NOMO-1 (cell line): ENCODE data around the gene PIAS1.

Experiments
- DNase-seq, 2 experiments: peaks; one replicate each; lab custom pipeline; 2025; ENCODE audit not compliant: unreplicated experiment in 2 of 2; lab: John Stamatoyannopoulos, UW

The PIAS1 gene

DNA sequence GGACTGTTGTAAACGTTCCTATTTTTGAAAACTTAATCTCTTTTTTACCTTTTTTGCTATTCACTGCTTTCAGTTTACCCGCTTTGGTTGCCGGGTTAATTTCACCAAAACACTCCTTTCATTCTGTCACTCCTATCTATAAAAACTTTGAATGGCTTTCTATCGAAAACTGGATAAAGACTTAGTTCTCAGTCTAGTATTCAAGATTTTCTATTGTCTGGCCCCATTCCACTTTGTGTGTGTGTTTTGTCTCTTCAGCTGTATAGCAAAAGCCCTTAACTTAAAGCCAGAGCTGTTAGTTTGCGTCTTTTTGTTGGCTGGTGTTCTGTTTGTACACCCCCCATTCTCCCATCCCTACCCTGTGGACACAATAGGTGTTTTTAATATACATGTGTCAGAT lies 7.5 kb downstream of the PIAS1 start:
- DNase-seq = no peak

DNA sequence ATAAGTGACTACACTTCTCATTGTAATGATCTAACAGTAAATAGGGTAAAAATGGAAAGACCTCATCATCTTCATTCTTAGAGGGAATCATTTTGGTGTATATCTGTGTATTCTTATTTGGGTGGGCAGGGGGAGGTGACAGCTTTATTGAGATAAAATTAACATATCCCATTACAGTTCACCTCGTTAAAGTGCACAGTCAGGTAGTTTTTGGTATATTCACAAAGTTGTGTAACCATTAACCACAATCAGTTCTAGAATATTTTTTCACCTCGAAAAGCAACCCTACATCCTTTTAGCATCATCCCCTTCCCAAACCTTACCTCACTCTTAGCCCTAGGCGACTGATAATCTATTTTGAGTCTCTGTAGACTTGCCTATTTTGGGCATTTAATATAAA lies 8.1 kb downstream of the PIAS1 start:
- DNase-seq = no peak

DNA sequence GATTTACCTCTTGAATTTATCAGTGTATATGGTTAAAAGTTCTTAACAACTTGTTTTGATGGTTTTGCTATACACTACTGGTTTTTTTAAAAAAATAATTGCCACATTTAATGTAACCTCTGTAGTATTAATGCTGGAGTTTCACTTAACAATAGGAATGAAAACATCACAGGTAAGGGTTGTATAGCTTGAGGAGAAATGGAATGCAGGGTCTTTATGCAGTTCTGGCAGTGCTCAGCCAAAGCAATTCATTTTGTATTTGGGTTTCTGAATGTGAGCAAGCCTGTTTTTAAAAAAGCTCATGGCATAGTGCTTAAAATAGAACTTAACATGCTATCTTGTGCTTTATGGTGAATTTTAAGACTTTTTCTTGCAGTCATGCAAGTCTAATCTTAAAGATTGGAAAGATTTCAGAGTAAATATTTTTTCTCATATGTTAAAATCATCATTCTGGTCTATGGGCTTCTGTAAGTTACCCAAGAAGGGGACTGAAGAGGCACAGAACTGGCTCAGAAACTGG lies 8.9 kb downstream of the PIAS1 start:
- no peak for DNase-seq

DNA sequence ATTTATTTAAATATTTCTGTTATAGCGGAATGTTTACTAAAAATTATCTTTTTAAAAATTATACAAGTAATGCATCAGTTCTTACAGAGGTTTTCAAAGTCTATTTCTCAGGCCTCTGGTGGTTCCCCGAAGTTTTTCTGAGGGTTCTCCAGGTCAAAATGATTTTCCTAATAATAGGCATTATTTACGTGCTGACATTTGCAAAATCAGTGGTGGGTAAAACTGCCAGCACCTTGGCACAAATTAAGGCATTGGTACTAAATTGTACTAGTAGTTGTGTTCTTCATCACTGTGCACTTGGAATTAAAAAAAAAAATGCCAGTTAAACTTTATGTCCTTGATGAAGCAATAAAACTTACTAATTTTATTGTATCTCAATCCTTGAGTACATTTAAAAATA lies 9.5 kb downstream of the PIAS1 start:
- DNase-seq = no peak

DNA sequence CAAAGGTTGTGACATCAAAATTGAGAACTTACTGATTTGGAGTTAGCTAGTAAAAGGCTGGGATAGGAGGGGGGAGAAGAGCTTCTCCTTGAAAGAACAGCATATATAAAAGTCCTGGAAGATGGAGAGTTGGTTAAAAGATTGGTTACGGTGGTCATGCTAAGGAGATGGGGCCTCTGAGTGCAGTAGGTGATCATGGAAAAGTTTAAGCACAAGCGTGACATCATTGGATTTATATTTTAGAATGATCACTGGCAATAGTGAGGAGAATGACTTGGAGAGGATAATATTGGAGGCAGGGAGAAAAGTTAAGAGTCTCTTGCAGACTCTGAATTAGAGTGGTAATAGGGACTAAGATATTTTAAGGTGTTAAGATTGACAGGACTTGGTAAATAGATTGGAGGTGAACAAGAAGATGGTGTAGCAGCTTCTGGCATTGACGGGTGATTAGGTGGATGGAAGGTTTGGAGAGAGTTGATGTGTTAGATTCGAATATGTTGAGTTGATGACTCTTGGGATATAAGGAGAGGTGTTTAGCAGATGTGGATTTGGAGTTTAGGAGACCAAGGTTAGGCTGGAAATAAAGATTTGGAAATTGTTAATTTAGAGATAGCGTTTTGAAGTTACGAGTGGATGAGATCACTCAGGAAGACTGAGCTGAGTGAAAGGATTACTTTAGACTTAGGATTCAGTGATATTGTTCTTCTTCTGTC lies 19.6 kb downstream of the PIAS1 start:
- no peak for DNase-seq

DNA sequence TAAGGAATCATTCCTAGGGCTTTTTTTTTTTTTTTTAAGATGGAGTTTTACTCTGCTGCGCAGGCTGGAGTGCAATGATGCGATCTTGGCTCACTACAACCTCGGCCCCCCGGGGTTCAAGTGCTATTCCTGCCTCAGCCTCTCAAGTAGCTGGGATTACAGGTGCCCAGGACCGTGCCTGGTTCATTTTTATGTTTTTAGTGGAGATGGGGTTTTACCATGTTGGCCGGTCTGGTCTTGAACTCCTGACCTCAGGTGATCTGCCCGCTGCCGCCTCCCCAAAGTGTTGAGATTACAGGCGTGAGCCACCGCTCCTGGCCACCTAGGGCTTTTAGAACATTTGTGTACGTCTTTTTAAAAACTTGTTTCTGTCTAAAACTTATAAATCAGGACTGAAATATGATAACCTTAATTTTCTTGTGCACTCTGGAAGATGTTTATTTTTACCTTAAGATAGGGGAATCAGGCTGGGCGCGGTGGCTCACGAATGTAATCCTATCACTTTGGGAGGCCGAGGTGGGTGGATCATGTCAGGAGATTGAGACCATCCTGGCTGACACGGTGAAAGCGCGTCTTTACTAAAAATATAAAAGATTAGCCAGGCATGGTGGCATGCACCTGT lies 21.8 kb downstream of the PIAS1 start:
- DNase-seq = no peak

DNA sequence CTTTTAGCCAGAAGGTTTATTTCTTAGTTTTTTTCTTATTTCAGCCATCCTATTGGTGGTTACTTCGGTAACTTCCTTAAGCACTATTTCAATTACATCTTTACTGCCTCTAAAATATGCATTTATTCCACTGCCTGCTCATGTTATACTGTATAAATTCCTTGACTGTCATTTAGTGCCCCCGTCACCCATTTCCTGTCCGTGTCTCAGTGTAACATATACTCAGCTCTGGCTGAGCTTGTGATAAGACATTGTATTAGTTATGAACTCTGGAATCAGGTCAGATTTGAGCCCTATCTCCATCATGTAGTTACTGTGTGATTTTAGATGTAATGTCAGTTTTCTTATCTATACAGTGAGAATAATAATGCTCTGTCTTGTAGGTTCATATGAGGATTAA lies 24.2 kb downstream of the PIAS1 start:
- DNase-seq = no peak

DNA sequence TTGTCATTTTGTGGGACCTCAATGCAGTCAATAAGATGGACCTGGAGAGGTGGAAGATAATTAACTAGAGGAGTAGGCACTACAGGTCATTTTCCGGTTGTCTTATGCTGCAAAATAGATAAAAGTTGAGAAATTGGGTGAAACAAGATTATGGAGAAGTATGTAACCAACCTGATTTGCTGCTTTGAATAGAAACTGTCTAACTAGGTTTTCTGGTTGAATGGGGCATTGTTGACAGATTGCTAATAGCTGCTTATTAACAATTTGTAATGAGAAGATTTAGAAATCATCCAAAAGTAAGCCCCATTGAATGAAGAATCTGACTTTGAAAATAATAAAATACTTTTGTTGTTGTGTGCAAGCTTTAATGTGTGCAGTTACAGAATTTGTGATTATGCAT lies 26.2 kb downstream of the PIAS1 start:
- DNase-seq = no peak

DNA sequence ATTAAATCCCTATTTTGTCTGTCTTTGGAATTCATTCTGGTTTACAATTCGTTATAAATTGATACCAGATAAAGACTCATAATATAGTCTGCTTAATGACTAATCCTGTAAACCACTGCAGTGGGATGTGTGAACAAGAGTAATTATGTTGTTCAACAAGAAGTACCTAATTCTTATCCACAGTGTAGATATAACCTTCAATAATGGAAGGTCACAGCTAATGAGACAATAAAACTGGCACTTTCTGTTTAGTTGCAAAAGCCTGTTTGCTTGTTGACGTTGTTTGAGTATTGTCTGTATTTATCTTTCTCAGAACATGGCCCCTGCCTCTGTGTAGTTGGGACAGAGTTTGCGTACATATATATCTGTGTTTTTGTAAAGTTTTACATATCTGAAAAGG lies 26.7 kb downstream of the PIAS1 start:
- no peak for DNase-seq

DNA sequence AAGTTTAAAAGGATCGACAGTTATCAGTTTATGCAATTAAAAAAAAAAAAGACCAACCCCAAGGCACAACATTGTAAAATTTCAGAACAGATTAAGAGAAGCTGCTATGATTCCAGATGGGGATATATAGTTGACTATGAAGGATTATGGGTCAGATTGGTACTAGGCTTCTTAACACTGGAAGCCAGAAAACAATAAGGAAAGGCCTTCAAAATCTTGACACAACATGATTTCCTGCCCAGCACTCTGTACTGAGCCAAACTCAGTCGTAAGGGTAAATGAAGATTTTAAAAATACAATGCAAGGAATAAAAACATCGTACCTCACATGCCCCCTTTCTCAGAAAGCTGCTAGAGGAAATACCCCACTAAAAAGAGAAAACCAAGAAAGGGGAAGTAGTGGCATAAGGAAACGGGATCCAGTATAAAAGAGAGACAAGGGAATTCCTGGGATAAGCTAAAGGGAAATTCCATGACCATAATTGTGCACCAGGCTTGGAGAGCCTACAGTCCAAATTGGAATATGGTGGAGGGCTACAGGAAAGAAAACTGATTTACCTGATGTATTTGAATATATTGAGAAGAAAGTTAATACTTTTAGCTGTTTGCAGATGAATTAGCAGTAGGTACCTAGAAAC lies 27.9 kb downstream of the PIAS1 start:
- DNase-seq = no peak

DNA sequence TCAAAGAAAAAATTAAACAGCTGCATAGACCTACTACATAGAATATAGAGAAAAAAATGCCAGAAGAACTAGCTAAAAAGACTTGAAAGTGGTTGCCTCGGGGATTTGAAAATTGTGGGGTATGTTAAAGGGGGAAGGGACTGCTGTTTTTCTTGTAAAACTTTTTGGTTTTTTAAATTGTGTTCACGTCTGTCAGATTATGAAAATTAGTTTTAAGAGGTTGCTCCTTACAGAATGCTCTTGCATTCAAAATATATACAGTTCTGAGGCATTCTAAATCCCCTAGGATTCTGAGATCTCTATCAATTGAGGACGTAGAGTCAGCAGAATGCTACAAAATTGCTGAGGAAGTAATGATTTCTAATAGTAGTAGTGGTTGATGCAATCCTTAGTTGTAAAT lies 28.6 kb downstream of the PIAS1 start:
- no peak for DNase-seq

DNA sequence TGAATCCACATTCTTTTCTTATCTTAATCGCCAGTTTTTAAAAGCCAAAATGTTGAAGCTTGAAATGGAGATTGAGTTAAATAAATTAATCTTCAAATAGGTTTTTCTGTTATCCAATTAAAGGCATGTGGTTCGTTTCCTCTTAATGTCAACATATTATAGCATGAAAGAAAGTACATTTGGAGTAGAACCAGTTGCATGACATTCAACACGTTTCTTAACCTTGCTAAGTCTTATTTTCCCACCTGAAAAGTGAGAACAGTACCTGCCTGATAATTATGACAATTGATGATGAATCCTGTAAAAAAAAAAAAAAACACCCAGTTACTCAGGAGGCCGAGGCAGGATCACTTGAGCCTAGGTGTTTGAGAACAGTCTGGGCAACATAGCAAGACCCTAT lies 29.3 kb downstream of the PIAS1 start:
- DNase-seq = no peak

DNA sequence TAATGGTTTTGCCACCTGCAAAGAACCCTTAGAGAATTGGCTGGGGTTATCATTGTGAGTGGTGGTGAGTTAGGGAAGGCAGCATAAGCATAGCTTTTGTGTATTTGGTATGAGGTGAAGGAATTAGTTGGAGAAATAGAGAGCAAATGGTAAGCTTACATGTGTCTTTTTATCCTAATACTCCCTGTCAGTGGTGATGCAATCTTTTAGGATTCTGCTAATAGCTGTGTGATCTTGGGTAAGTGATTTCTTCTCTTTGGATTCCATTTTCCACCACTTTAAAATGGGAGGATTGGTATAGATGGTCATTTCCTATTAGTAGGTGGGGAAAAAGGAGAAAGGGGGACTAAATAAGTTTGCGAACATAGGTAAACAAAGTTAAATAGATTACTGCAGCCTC lies 30.9 kb downstream of the PIAS1 start:
- no peak for DNase-seq

DNA sequence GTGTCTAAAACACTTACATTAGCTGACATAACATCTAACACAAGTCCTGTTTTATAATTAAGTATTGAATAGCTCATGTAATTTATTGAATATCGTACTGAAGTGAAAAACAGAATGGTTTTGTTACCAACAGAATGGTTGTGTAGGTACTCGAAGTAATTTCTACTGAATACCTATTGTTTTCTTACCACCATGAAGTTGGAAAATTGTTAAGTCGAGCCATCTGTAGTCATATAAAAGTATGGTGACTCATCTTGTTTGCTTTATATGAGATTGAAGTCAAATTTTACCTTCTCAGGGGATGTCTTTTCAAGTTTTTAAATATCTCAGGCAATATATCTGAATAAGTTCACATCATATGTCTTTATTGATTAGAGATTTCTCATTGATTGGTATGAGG lies 37.6 kb downstream of the PIAS1 start:
- DNase-seq = no peak

DNA sequence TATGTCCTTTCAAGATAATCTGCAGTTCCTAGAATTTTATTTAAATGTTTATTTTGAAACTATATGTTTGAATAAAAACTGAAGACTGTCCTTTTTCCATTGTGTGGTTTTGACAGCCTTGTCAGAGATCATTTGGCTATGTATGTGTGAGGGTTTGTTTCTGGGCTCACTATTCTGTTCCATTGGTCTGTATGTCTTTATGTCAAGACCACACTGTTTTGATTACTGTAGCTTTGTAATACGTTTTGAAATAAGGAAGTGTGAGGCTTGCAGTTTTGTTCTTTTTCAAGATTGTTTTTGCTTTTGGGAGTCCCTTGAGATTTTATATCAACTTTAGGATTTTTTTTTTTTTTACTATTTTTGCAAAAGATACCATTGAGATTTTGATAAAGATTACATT lies 42.0 kb downstream of the PIAS1 start:
- DNase-seq = no peak

DNA sequence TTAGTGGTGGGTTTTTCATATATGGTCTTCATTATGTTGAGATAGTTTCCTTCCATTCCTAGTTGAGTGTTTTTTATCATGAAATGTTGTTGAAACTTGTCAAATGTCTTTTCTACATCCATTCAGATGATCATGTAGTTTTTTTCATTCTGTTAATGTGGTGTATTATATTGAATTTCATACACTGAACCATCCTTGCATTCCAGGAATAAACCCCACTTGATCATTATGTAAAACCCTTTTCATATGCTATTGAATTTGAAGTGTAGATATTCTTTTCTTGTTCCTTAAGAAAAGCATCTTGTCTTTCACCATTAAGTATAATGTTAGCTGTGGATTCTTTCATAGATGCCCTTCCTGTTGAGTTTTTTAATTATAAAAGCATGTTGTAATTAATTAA lies 42.9 kb downstream of the PIAS1 start:
- DNase-seq = no peak

DNA sequence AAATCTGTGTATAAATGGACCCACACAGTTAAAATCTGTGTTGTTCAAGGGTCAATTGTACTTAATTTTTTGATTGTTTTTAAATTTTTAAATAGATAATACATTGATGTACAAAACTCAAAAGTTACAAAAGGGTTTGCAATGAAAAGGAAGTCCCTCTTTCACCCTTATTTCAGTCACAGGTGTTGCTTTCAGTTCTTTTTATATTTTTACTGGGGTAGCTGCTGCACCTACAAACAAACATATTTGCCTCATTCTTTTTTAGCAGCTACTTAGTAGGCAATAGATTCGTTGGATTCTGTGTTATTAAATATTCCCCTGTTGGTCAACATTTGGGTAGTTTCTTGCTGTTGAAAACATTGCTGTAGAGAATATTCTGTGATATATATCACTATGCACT lies 44.4 kb downstream of the PIAS1 start:
- no peak for DNase-seq

DNA sequence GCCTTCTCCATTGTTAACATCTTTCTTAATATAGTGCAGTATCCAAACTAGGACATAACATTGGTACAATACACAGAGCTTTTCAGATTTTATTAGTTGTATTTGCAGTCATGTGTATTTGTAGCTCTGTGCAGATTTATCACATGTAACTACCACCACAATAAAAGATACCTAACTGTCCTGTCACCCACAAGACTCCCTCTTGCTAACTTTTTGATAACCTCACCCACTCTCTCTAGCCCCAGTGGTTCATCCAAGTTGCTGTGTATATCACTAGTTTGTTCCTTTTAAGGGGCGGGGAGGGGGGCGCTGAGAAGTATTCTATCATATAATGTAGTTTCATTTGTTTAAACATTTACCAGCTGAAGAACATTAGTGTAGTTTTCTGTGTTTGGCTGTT lies 46.1 kb downstream of the PIAS1 start:
- no peak for DNase-seq

DNA sequence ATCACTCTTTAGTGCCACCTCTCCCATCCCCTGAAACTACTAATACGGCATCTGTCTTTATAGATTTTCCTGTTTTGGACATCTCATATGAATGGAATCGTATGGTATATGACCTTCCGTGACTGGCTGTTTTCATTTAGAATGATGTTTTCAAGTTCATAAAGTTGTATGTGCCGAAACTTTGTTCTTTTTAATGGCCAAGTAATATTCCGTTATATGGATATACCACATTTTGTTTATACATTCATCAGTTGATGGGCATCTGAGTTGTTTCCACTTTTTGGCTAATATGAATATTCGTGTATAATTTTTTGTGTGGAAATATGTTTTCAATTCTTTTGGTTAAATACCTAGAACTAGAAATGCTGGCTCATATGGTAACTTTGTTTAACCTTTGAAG lies 49.5 kb downstream of the PIAS1 start:
- no peak for DNase-seq

DNA sequence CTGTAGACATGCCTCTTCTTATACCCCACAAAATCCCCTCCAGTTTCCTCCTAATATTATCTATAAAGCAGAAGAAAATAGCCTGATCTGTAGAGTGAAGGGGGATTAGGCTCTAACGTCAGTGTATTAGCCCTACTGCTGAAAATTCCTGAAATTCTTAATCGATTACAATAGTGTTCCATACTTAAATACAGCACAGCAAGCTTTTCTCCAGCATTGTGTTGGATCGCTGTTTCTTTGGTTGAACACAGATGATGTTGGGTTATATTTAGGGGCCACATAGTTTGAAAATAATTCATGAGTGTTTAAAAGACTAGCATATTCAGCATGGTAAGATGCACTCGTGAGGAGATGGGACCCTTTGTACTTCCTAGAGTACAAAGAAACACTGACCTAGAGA lies 52.5 kb downstream of the PIAS1 start:
- no peak for DNase-seq

DNA sequence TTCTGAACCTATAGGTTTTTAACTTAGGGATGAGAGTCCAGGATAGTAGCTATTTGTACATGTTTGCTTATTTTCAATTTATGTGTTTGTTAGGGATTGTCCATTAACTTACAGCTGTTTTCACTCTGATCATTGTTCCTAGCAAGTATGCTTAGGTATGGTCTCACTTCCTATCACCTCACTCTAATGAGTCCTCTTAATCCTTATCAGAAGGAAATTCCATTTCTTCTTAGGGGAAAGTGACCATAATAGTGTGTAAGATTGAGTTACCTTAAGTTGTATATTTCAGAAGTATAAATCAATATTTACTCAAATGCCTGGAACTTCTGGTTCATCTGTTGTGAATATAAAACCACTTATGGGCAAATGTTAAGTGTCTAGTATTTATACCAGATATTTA lies 53.0 kb downstream of the PIAS1 start:
- DNase-seq = no peak

DNA sequence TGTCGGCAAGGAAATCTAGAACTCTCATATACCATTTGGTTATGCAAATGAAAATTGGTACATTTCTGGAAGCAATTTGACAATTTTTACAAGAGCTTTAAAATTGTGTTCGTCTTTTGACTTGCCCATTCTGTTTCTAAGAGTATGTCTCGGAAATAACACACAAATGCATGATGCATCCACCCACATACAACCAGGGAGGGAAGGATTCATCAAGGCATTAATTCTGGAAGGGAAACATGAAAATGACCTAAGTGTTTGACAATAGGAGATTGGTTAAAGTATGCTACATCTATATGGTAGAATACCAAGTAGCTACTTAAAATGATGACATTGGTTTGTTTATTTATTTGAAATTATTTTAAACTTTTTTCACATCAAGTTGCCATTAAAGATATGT lies 58.6 kb downstream of the PIAS1 start:
- no peak for DNase-seq
